ENCODE data around the gene RRP7A.
"Not testable (repeated sequence)": the region's sequence is repeated elsewhere in the genome, so short reads cannot be mapped to it uniquely, and the experiment has no call there.

Gene RRP7A

GRCh38 chr22:42519525-42520401, at the start of gene RRP7A:
TSS of gene RRP7A (minus strand) at chr22:42519796. CDS start at chr22:42519786, 10 bp downstream.
- DNase-seq: peak; percentile 18 to 76

- not testable (repeated sequence) for DNase-seq
Observed at GRCh38 chr22:42567950-42568349, 48.4 kb upstream of the RRP7A start.

GRCh38 chr22:42565956-42566355, 46.4 kb upstream of the RRP7A start:
- DNase-seq: no peak

GRCh38 chr22:42564699-42565098, 45.1 kb upstream of the RRP7A start:
- no peak for DNase-seq

- not testable (repeated sequence) for DNase-seq
Observed at GRCh38 chr22:42563943-42564342, 44.3 kb upstream of the RRP7A start.

- DNase-seq: no peak
Observed at GRCh38 chr22:42562684-42563083, 43.1 kb upstream of the RRP7A start.

GRCh38 chr22:42562279-42562678, 42.7 kb upstream of the RRP7A start:
- no peak for DNase-seq

GRCh38 chr22:42561856-42562255, 42.3 kb upstream of the RRP7A start:
- DNase-seq: no peak

- DNase-seq: no peak
Observed at GRCh38 chr22:42560781-42561180, 41.2 kb upstream of the RRP7A start.

- no peak for DNase-seq
Observed at GRCh38 chr22:42560381-42560780, 40.8 kb upstream of the RRP7A start.

- DNase-seq: no peak
Observed at GRCh38 chr22:42553475-42554361, 34.1 kb upstream of the RRP7A start, which contains the start of gene SERHL2. TSS of gene SERHL2 (plus strand) at chr22:42553956. CDS start at chr22:42554021, 65 bp downstream.

GRCh38 chr22:42552294-42552647, 32.7 kb upstream of the RRP7A start:
- DNase-seq: not testable (repeated sequence)

- no peak for DNase-seq
Observed at GRCh38 chr22:42549331-42550060, 29.9 kb upstream of the RRP7A start.

- no peak for DNase-seq
Observed at GRCh38 chr22:42548597-42549330, 29.2 kb upstream of the RRP7A start.

- not testable (repeated sequence) for DNase-seq
Observed at GRCh38 chr22:42548126-42548525, 28.5 kb upstream of the RRP7A start.

- no peak for DNase-seq
Observed at GRCh38 chr22:42547562-42547961, 28.0 kb upstream of the RRP7A start.

- no peak for DNase-seq
Observed at GRCh38 chr22:42544686-42545085, 25.1 kb upstream of the RRP7A start.

- DNase-seq: not testable (repeated sequence)
Observed at GRCh38 chr22:42539236-42539771, 19.7 kb upstream of the RRP7A start.

GRCh38 chr22:42537199-42537831, 17.7 kb upstream of the RRP7A start:
- not testable (repeated sequence) for DNase-seq

- DNase-seq: not testable (repeated sequence)
Observed at GRCh38 chr22:42536634-42537033, 17.0 kb upstream of the RRP7A start.

- DNase-seq: no peak
Observed at GRCh38 chr22:42536166-42536565, 16.6 kb upstream of the RRP7A start.

All from NCI-H446 (cell line).